GM21825 (cell line): ENCODE measurements around the gene FAAH.

Experiments
- ATAC-seq: cut with Tn5 transposase; IDR thresholded peaks from one replicate; pipeline ENCODE4 v1.9.1; 2021; ENCODE audit warnings: mild to moderate bottlenecking, moderate library complexity; ENCODE audit not compliant: unreplicated experiment

FAAH gene

GRCh38 chr1:46400421-46400820 lies 6.3 kb downstream of the FAAH start:
- ATAC-seq, result no peak

GRCh38 chr1:46401154-46401913 lies 7.2 kb downstream of the FAAH start:
- no peak for ATAC-seq

- ATAC-seq, result no peak
Observed at GRCh38 chr1:46401964-46402626, 8.0 kb downstream of the FAAH start.

GRCh38 chr1:46403916-46404315 lies 9.8 kb downstream of the FAAH start:
- no peak for ATAC-seq

- ATAC-seq, result no peak
Observed at GRCh38 chr1:46404482-46405196, 10.5 kb downstream of the FAAH start.

- ATAC-seq, result no peak
Observed at GRCh38 chr1:46405197-46405555, 11.1 kb downstream of the FAAH start.

GRCh38 chr1:46405724-46406123 lies 11.6 kb downstream of the FAAH start:
- no peak for ATAC-seq

GRCh38 chr1:46406881-46407608 lies 12.9 kb downstream of the FAAH start:
- ATAC-seq, result no peak

- no peak for ATAC-seq
Observed at GRCh38 chr1:46407636-46408035, 13.5 kb downstream of the FAAH start.

- ATAC-seq, result no peak
Observed at GRCh38 chr1:46408356-46409062, 14.4 kb downstream of the FAAH start.

GRCh38 chr1:46409063-46409372 lies 14.9 kb downstream of the FAAH start:
- ATAC-seq, result no peak

- no peak for ATAC-seq
Observed at GRCh38 chr1:46410156-46411009, 16.3 kb downstream of the FAAH start.

GRCh38 chr1:46411010-46411405 lies 16.9 kb downstream of the FAAH start:
- ATAC-seq, result no peak

GRCh38 chr1:46411601-46412341 lies 17.7 kb downstream of the FAAH start:
- no peak for ATAC-seq

GRCh38 chr1:46412893-46413595 lies 18.9 kb downstream of the FAAH start:
- no peak for ATAC-seq

- ATAC-seq, result no peak
Observed at GRCh38 chr1:46413596-46413985, 19.5 kb downstream of the FAAH start.

- no peak for ATAC-seq
Observed at GRCh38 chr1:46415514-46415913, 21.4 kb downstream of the FAAH start.

GRCh38 chr1:46418976-46419375 lies 24.9 kb downstream of the FAAH start:
- ATAC-seq, result no peak

- no peak for ATAC-seq
Observed at GRCh38 chr1:46420533-46420915, 26.4 kb downstream of the FAAH start.
